Spinal cord (tissue), 10 donors: ENCODE results near the gene SPRY4. TPM values are rescaled to one million over a fixed set of nuclear protein-coding genes. Genes with fewer than 3 reads are reported as not detected.
"Not testable (repeated sequence)": the region's sequence is repeated elsewhere in the genome, so short reads cannot be mapped to it uniquely, and the experiment has no call there.

ENCODE experiments used
- DNase-seq, 6 donors: peaks; one replicate each; pipeline versions ENCODE4 v3.0.0 to v3.0.0-alpha.2; 2013 to 2015; ENCODE audit warnings: low spot score in 6 of 6, low read depth in 4 of 6
- H3K27ac ChIP-seq: one replicate; pipeline ENCODE4 v1.5.1; 2013; ENCODE audit warnings: low read depth, low read length, control low read depth
- H3K27me3 ChIP-seq: one replicate; pipeline ENCODE4 v1.6.1; 2013; ENCODE audit warnings: low read length; ENCODE audit not compliant: control insufficient read depth, insufficient read depth
- H3K36me3 ChIP-seq: one replicate; pipeline ENCODE4 v1.6.1; 2013; ENCODE audit warnings: low read length; ENCODE audit not compliant: control insufficient read depth, insufficient read depth
- H3K4me1 ChIP-seq: one replicate; pipeline ENCODE4 v1.6.1; 2013; ENCODE audit warnings: low read length; ENCODE audit not compliant: control insufficient read depth, insufficient read depth
- H3K4me3 ChIP-seq: one replicate; pipeline ENCODE4 v1.5.1; 2013; ENCODE audit warnings: low read depth, low read length, control low read depth
- H3K9me3 ChIP-seq: one replicate; pipeline ENCODE4 v1.6.1; 2013; ENCODE audit warnings: low read length; ENCODE audit not compliant: control insufficient read depth, insufficient read depth
- WGBS: methylation state at CpG from one replicate; pipeline ENCODE4 v1.1.5; 2013; ENCODE audit warnings: missing lambda C conversion rate; ENCODE audit not compliant: insufficient coverage; 5-methylcytosine and 5-hydroxymethylcytosine counted together
- polyA plus RNA-seq, 2 donors: library from polyadenylated mRNA; unstranded; fragments of 120-200 nt; gene quantifications; one replicate each; pipeline ENCODE4 v1.2.1, GENCODE V29; 2013; ENCODE audit not compliant: insufficient read length in 2 of 2
- total RNA-seq, 2 donors: library from RNA; depleted of rRNA in 1 of 2; stranded (reverse); fragments of 120-200 nt in 1 of 2; fragments of >200 nt in 1 of 2; gene quantifications; one replicate each; pipeline versions ENCODE4 v1.2.3 to v1.2.4, GENCODE V29; 2013 to 2014
- donor health status: healthy.

Gene SPRY4
- total and polyA plus RNA-seq, 4 donors = 11.6 to 28.5 (median 21.0) TPM

DNA sequence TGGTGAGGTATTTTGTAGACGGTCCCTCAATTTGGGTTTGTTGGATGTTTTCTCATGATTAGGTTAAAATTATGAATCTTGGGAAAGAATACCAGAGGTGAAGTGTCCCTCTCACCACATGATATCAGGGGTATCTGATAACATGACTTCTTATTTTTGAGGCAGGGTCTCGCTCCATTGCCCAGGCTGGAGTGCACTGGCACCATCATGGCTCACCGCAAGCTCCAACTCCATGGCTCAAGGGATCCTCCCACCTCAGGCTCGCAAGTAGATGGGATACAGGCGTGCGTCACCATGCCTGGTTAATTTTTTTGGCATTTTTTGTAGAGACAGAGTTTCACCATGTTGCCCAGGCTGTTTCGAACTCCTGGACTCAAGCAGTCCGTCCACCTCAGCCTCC lies 24.1 kb downstream of the SPRY4 start:
- Histone ChIP-seq H3K9me3 (no peaks in the 10 kb centered on the region), H3K27me3 (no peaks in the 10 kb centered on the region), H3K27ac (no peak overlapping the region), H3K36me3 (no peaks in the 10 kb centered on the region), H3K4me1 (no peaks in the 10 kb centered on the region), H3K4me3 (no peak overlapping the region)
- 100% methylated on average over 8 of the region's 8 CpGs for WGBS
- DNase-seq = no peak

DNA sequence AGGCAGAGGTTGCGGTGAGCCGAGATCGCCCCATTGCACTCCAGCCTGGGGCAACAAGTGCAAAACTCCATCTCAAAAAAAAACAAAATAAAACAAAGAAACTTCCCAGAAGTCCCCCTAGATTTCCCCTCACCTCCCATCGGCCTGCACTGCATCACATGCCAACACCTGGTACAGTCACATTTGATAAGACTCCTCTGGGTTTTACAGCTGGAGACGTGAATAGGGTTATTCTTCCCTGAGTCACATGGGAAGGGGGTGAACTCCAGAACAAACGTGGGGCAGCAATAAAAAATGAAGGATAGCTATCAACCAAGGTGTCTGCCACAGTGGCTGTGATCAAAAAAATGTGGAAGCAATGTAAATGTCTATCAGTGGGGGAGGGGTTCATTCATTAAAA lies 26.0 kb downstream of the SPRY4 start:
- no peak overlapping the region for H3K27ac ChIP-seq
- no peaks in the 10 kb centered on the region for H3K9me3 ChIP-seq
- WGBS = 38% methylated on average over 1 of the region's 6 CpGs
- H3K4me3 ChIP-seq = no peak overlapping the region
- H3K4me1 ChIP-seq = peaks cover 7% of the 10 kb centered on the region
- no peaks in the 10 kb centered on the region for H3K27me3 ChIP-seq
- no peak for DNase-seq
- no peaks in the 10 kb centered on the region for H3K36me3 ChIP-seq

DNA sequence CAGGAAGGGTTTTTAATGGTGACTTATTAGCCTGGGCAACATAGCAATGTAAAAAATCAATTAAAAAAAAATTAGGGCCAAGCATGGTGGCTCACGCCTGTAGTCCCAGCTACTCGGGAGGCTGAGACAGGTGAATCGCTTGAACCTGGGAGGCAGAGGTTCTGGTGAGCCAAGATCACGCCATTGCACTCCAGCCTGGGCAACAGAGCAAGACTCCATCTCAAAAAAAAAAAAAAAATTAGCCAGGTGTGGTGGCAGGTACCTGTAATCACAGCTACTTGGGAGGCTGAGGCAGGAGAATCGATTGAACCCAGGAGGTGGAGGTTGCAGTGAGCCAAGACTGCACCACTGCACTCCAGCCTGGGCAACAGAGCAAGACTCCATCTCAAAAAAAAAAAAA lies 27.0 kb downstream of the SPRY4 start:
- H3K4me3 ChIP-seq, H3K9me3 ChIP-seq, H3K4me1 ChIP-seq, H3K27me3 ChIP-seq, H3K36me3 ChIP-seq, DNase-seq, H3K27ac ChIP-seq: not testable (repeated sequence)
- 93% methylated on average over 2 of the region's 5 CpGs for WGBS

DNA sequence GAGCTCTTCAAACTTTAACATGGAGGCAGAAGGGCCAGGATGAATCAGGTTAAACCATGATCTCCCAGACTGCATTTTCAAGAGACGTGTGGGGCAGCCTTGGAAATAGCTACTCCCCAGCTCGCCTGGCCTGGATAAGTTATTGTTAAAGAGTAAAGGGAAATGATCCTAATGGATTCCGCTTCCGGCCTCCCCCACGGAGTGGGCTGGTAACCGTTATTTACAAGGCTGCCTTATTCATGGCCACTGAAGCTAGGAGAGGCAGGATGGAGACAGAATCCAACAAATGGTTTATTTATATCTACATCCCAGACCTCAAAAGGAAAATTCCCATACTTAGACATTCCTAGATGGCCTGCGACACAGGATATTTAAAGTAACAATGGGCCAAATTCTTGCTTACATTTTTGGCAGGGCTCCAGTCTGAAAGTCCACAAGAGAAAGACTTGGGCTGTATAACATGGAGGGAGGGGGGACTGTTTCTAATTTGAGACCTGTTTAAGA lies 27.9 kb downstream of the SPRY4 start:
- H3K4me3 ChIP-seq = no peak overlapping the region

DNA sequence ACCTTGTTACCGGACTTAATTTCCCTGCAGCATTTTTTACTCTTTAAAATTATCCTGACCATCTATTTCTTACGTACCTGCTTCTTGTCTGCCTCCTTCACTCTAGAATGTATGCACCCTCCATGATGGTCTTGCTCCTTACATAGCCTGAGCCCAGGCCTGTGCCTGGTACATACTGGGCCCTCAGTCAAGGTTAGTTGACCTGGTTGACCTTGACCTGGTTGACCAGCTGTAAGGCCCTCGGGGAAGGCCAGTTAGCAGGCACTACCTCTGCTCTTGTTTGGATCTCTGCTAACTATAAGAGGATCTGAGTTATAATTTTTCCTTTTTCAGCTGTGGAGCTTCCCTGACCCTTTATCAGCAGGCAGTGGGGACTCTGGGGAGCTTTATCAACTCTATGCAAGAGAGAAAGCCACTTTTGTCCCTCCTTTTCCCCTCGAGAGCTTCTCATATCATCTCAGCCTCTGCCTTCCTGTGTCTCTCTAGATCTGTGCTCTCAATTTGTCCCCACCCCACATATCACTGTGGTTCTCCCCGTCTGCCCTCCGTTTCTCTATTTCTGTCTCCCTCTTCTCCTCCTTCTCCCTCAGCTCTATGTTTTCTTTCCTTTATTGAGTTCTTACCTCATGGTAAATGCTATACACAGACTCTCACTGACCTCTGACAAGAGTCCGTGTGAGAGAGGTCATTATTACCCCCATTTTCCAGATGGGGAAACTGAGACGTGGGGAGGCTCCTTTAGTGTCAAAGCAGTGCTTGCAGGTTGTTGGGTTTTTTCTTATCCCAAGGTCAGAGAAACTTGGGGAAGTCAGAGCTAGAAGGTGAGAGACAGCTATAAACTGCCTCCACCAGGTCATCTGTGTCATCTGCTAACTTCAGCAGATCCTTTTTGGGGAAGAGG lies 28.6 kb downstream of the SPRY4 start:
- 86% methylated on average over 7 of the region's 8 CpGs for WGBS
- H3K36me3 ChIP-seq = no peaks in the 10 kb centered on the region
- H3K27me3 ChIP-seq = no peaks in the 10 kb centered on the region
- H3K4me3 ChIP-seq = no peak overlapping the region
- H3K9me3 ChIP-seq = no peaks in the 10 kb centered on the region
- peaks cover 7% of the 10 kb centered on the region for H3K4me1 ChIP-seq
- H3K27ac ChIP-seq = peak overlapping the region; percentile 52
- DNase-seq = no peak

More for the DNA sequence above, 27.9 kb downstream of the SPRY4 start:
- DNase-seq = peak in 1 of 6 donors; percentile 55
- peak overlapping the region; percentile 52 for H3K27ac ChIP-seq
- peaks cover 7% of the 10 kb centered on the region for H3K4me1 ChIP-seq
- no peaks in the 10 kb centered on the region for H3K27me3 ChIP-seq
- WGBS = 67% methylated on average over 1 of the region's 7 CpGs
- H3K9me3 ChIP-seq = no peaks in the 10 kb centered on the region
- no peaks in the 10 kb centered on the region for H3K36me3 ChIP-seq

DNA sequence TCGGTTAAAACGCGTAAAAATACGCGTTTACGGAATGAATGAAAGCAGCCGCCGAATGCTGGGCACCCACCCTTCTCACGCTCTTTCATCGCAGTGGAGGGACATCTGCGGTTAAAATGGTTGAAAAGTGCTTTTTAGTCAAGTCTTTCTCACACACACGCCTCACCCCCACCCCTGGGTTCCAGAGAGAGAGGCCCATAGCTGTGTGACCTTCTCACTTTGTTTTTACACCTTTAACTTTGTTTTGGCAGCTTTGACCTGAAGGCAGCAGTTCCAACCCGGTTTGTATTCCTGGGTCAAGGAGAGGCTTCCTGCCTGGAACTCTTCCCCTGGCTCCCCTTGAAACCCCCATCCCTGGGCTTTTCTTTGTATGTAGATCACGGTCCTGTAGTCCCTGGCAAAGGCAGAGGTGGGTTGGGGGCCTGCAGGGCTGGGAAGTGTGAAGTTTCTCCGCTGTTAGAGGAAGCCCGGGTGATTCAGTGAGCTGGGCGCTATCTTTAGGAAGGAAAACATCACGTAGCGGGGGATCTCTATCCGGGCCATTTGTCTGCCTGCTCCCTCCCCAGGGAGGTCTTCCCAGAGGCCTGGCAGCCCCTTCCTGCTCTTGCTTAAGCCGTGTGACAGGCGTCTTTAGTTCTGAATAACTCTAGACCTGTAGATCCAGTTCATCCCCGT lies 29.6 kb downstream of the SPRY4 start:
- DNase-seq = no peak
- no peaks in the 10 kb centered on the region for H3K27me3 ChIP-seq
- peaks cover 7% of the 10 kb centered on the region for H3K4me1 ChIP-seq
- H3K27ac ChIP-seq = peak overlapping the region; percentile 7
- H3K4me3 ChIP-seq = no peak overlapping the region
- no peaks in the 10 kb centered on the region for H3K36me3 ChIP-seq
- 43% methylated on average over 14 of the region's 23 CpGs for WGBS
- H3K9me3 ChIP-seq = no peaks in the 10 kb centered on the region

DNA sequence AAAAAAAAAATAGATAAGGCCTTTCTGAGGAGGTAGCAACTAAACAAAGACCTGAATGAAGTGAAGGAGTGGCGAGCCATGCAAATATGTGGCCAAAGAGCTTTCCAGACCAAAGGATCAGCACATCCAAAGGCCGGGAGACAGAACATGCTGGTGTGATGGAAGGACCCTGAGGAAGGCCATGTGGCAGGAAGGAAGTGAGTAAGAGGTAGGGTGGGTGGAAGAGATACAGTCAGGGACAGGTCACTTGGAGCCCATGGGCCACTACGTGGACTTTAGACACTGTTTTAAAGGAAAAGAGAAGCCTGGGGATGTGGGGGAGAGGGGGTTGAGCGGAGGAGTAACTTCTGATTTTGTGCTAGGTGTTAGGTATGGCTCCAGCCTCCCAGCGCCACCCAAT lies 31.3 kb downstream of the SPRY4 start:
- H3K4me3 ChIP-seq = no peak overlapping the region
- 87% methylated on average over 5 of the region's 5 CpGs for WGBS
- peaks cover 7% of the 10 kb centered on the region for H3K4me1 ChIP-seq
- no peaks in the 10 kb centered on the region for H3K9me3 ChIP-seq
- H3K36me3 ChIP-seq = no peaks in the 10 kb centered on the region
- no peak for DNase-seq
- no peak overlapping the region for H3K27ac ChIP-seq
- no peaks in the 10 kb centered on the region for H3K27me3 ChIP-seq

DNA sequence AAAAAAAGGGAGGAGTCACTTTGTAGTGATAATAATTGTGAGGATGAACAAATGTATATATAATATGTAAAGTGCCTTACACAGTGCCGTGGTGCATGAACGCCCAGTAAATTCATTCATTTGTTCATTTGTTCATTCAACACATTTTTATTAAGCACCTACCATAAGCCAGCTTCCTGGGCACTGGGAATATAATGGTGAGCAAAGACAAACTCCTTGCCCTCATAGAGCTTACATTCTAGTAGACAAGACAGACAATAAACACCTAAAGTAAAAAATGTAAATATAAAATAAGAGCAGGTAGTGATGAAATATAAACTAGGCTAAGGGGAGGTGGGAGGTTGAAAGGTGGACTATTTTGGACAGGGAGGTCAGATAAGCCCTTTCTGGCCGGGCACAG lies 32.0 kb downstream of the SPRY4 start:
- 100% methylated on average over 1 of the region's 3 CpGs for WGBS

DNA sequence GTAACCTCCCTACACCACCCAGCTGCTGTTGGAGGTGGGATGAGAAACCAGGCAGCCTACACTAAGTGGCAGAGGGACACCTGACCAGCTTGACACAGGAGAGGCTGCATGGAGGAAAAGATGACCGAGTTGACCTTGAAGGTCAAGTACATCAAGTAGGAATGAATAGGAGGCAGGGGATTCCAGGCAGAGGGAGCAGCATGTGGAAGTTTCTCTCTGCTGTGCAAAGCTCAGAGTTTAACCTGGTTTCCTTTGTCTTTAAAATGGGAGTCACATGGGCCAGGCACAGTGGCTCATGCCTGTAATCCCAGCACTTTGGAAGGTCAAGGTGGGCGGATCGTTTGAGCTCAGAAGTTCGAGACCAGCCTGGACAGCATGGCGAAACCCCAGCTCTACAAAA lies 32.6 kb downstream of the SPRY4 start:
- no peaks in the 10 kb centered on the region for H3K36me3 ChIP-seq
- no peaks in the 10 kb centered on the region for H3K9me3 ChIP-seq
- H3K27ac ChIP-seq = no peak overlapping the region
- DNase-seq = no peak
- 50% methylated on average over 1 of the region's 5 CpGs for WGBS
- H3K4me3 ChIP-seq = no peak overlapping the region
- H3K27me3 ChIP-seq = no peaks in the 10 kb centered on the region
- peaks cover 11% of the 10 kb centered on the region for H3K4me1 ChIP-seq

More for the DNA sequence above, 32.0 kb downstream of the SPRY4 start:
- Histone ChIP-seq H3K27me3 (no peaks in the 10 kb centered on the region), H3K27ac (no peak overlapping the region), H3K36me3 (no peaks in the 10 kb centered on the region), H3K9me3 (no peaks in the 10 kb centered on the region), H3K4me3 (no peak overlapping the region), H3K4me1 (peaks cover 7% of the 10 kb centered on the region)
- DNase-seq = no peak
